ENCODE results near the gene LRRC4B. TPM values are rescaled to one million over a fixed set of nuclear protein-coding genes. Genes with fewer than 3 reads are reported as not detected.
"Not testable (repeated sequence)": the region's sequence is repeated elsewhere in the genome, so short reads cannot be mapped to it uniquely, and the experiment has no call there.

The LRRC4B gene
- total RNA-seq, 1 donor from 2014 or later: not detected

DNA sequence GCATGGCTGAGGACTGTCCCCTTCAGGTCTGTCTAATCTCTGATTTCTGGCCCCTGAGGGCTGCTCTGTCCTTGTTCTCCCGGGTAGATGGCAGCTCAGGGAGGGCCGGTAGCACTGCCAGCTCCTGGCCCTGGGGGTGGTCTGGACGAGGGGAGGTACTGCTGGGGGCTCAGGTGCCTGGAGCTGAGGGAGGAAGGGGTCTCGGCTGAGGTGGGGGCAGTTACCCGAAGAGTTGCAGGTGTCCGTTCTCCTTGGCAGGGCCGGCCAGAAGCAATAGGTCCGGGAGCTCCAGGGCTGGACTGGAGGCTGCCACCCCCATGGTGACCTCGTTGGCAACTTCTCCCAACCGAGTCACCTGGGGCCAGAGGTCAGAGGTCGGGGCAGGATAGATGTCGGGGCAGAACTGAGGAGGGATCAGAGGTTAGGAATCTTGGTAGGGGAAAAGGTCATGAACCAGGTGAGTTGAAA is 93.1 kb downstream of the LRRC4B start:
- peaks cover 25% of the 10 kb centered on the region for H3K79me2 ChIP-seq (ENCODE audit: insufficient read depth, low read length)
- H4K20me1 ChIP-seq (ENCODE audit: insufficient read depth, low read length): peaks cover 16% of the 10 kb centered on the region
- no peak overlapping the region for H3K27ac ChIP-seq (ENCODE audit: low read depth, low read length)
- H3K27me3 Mint-ChIP-seq (ENCODE audit: low read depth, unreplicated experiment): no peaks in the 10 kb centered on the region
- H3K4me3 Mint-ChIP-seq (ENCODE audit: unreplicated experiment): no peak overlapping the region
- H3K4me3 ChIP-seq (ENCODE audit: insufficient read depth, low read depth, low read length): no peak overlapping the region
- H3K4me1 ChIP-seq (ENCODE audit: insufficient read depth, low read length): peaks cover 5% of the 10 kb centered on the region
- H3K9ac ChIP-seq (ENCODE audit: low read length): no peak overlapping the region
- no peak overlapping the region for H3K4me2 ChIP-seq (ENCODE audit: low read length)
- no peak for FAIRE-seq
- TF ChIP-seq EZH2 (IDR thresholded peaks at IDR 0.05; ENCODE audit: insufficient read depth, low read length) (no peak), CTCF (IDR thresholded peaks at IDR 0.05; ENCODE audit: insufficient read depth, low read depth, low read length) (no peak)
- DNase-seq (ENCODE audit: low read depth): no peak
- H3K4me1 Mint-ChIP-seq (ENCODE audit: low read depth, unreplicated experiment): no peaks in the 10 kb centered on the region
- H2AFZ ChIP-seq (ENCODE audit: low read depth, low read length): no peak overlapping the region
- H3K36me3 ChIP-seq (ENCODE audit: insufficient read depth, low read length): no peaks in the 10 kb centered on the region
- H3K27ac Mint-ChIP-seq (ENCODE audit: unreplicated experiment): no peak overlapping the region
- H3K36me3 Mint-ChIP-seq (ENCODE audit: low read depth, unreplicated experiment): no peaks in the 10 kb centered on the region
- peaks cover 24% of the 10 kb centered on the region for H3K9me3 Mint-ChIP-seq (ENCODE audit: unreplicated experiment)
- H3K9me3 ChIP-seq (ENCODE audit: insufficient read depth, low read depth, low read length): no peaks in the 10 kb centered on the region
- no peaks in the 10 kb centered on the region for H3K27me3 ChIP-seq (ENCODE audit: insufficient read depth, low read length)

DNA sequence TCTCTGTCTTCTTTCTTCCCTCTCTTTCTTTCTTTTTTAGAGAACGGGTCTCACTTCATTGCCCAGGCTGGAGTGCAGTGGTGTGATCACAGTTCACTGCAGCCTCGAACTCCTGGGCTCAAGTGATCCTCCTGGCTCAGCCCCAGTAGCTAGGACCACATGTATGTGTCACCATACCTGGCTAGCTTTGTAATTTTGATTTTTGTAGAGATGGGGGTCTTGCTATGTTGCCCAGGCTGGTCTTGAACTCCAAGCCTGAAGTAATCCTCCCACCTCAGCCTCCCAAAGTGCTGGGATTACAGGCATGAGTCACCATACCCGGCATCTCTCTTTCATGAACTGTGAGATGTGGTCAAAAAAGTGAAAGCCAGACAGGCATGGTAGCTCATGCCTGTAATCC is 94.9 kb downstream of the LRRC4B start:
- H3K4me1 ChIP-seq (ENCODE audit: insufficient read depth, low read length); FAIRE-seq; H3K9me3 ChIP-seq (ENCODE audit: insufficient read depth, low read depth, low read length); H3K27ac Mint-ChIP-seq (ENCODE audit: unreplicated experiment); H3K27me3 ChIP-seq (ENCODE audit: insufficient read depth, low read length); H3K4me2 ChIP-seq (ENCODE audit: low read length); H3K36me3 ChIP-seq (ENCODE audit: insufficient read depth, low read length); H3K4me1 Mint-ChIP-seq (ENCODE audit: low read depth, unreplicated experiment); H2AFZ ChIP-seq (ENCODE audit: low read depth, low read length); H3K4me3 ChIP-seq (ENCODE audit: insufficient read depth, low read depth, low read length); H3K4me3 Mint-ChIP-seq (ENCODE audit: unreplicated experiment); H3K9ac ChIP-seq (ENCODE audit: low read length); H3K36me3 Mint-ChIP-seq (ENCODE audit: low read depth, unreplicated experiment); H3K27ac ChIP-seq (ENCODE audit: low read depth, low read length); H3K27me3 Mint-ChIP-seq (ENCODE audit: low read depth, unreplicated experiment); DNase-seq (ENCODE audit: low read depth): not testable (repeated sequence)
- Histone ChIP-seq H4K20me1 (ENCODE audit: insufficient read depth, low read length) (peaks cover 13% of the 10 kb centered on the region), H3K79me2 (ENCODE audit: insufficient read depth, low read length) (peaks cover 13% of the 10 kb centered on the region)
- H3K9me3 Mint-ChIP-seq (ENCODE audit: unreplicated experiment): peaks cover 27% of the 10 kb centered on the region

DNA sequence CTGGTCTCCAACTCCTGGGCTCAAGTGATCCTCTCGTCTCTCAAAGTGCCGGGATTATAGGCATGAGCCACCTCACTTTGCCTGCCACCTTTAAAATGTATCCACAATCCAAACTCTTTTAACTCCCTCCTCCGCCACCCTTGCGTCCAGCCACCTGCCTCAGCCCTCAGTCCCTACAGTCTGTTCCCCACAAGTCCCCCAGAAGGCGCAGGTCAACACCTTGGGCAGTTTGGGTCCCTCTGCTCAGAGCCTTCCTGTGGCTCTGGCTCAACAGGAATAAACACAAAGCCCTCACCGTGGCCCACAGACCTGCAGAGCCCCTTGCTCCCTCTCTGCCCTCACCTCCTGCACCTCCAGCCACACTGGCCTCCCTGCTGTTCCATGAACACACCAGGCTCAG is 99.4 kb downstream of the LRRC4B start:
- H3K4me2 ChIP-seq (ENCODE audit: low read length): no peak overlapping the region
- no peaks in the 10 kb centered on the region for H3K27me3 ChIP-seq (ENCODE audit: insufficient read depth, low read length)
- no peak overlapping the region for H2AFZ ChIP-seq (ENCODE audit: low read depth, low read length)
- TF ChIP-seq CTCF (IDR thresholded peaks at IDR 0.05; ENCODE audit: insufficient read depth, low read depth, low read length): no peak
- Mint-ChIP-seq H3K27ac (ENCODE audit: unreplicated experiment) (no peak overlapping the region), H3K36me3 (ENCODE audit: low read depth, unreplicated experiment) (no peaks in the 10 kb centered on the region), H3K4me3 (ENCODE audit: unreplicated experiment) (no peak overlapping the region), H3K4me1 (ENCODE audit: low read depth, unreplicated experiment) (no peaks in the 10 kb centered on the region), H3K9me3 (ENCODE audit: unreplicated experiment) (peaks cover 23% of the 10 kb centered on the region), H3K27me3 (ENCODE audit: low read depth, unreplicated experiment) (no peaks in the 10 kb centered on the region)
- no peak overlapping the region for H3K4me3 ChIP-seq (ENCODE audit: insufficient read depth, low read depth, low read length)
- no peak overlapping the region for H3K27ac ChIP-seq (ENCODE audit: low read depth, low read length)
- no peaks in the 10 kb centered on the region for H3K4me1 ChIP-seq (ENCODE audit: insufficient read depth, low read length)
- DNase-seq (ENCODE audit: low read depth): no peak
- H3K9ac ChIP-seq (ENCODE audit: low read length): no peak overlapping the region
- no peak for FAIRE-seq
- no peaks in the 10 kb centered on the region for H3K36me3 ChIP-seq (ENCODE audit: insufficient read depth, low read length)
- no peaks in the 10 kb centered on the region for H3K79me2 ChIP-seq (ENCODE audit: insufficient read depth, low read length)
- no peaks in the 10 kb centered on the region for H3K9me3 ChIP-seq (ENCODE audit: insufficient read depth, low read depth, low read length)
- no peaks in the 10 kb centered on the region for H4K20me1 ChIP-seq (ENCODE audit: insufficient read depth, low read length)

Measured in astrocyte (in vitro differentiated cells and primary cell).